Muscle layer of colon (tissue), 2 donors: ENCODE data around the gene RASL11B.

Experiments used
- H3K27ac ChIP-seq: one replicate; pipeline ENCODE4 v1.7.0; 2013; ENCODE audit warnings: low read depth, mild to moderate bottlenecking, low read length, moderate library complexity
- H3K27me3 ChIP-seq, 2 donors: one replicate each; pipeline ENCODE4 v1.7.0; 2013; ENCODE audit warnings: low read length in 2 of 2, mild to moderate bottlenecking in 2 of 2; ENCODE audit not compliant: insufficient read depth in 2 of 2, control insufficient read depth in 1 of 2
- H3K36me3 ChIP-seq: one replicate; pipeline ENCODE4 v1.7.0; 2013; ENCODE audit warnings: mild to moderate bottlenecking, low read length; ENCODE audit not compliant: insufficient read depth
- H3K4me1 ChIP-seq: one replicate; pipeline ENCODE4 v1.7.0; 2013; ENCODE audit warnings: mild to moderate bottlenecking, low read length; ENCODE audit not compliant: insufficient read depth
- H3K4me3 ChIP-seq, 2 donors: one replicate each; pipeline ENCODE4 v1.7.0; 2013; ENCODE audit warnings: low read length in 2 of 2, low read depth in 1 of 2, mild to moderate bottlenecking in 1 of 2, moderate library complexity in 1 of 2
- H3K9ac ChIP-seq: one replicate; pipeline ENCODE4 v1.7.0; 2013; ENCODE audit warnings: low read length
- H3K9me3 ChIP-seq: one replicate; pipeline ENCODE4 v1.7.0; 2013; ENCODE audit warnings: mild to moderate bottlenecking, low read length
- donor health status: abdominal sarcoma.
- donor health status: Adenocarcinoma of cecum.

RASL11B gene

DNA sequence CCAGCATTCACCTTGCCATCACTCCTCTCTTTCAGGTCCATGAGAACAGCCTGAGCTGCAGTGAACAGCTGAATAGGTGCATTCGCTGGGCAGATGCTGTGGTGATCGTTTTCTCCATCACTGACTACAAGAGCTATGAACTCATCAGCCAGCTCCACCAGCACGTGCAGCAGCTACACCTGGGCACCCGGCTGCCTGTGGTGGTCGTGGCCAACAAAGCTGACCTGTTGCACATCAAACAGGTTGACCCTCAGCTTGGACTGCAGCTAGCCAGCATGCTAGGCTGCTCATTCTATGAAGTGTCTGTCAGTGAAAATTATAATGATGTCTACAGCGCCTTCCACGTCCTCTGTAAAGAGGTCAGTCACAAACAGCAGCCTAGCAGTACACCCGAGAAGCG lies 3.2 kb downstream of the RASL11B start:
- H3K27ac ChIP-seq, result no peak overlapping the region
- H3K36me3 ChIP-seq, result no peaks in the 10 kb centered on the region
- no peaks in the 10 kb centered on the region for H3K9me3 ChIP-seq
- H3K9ac ChIP-seq, result no peak overlapping the region
- H3K4me3 ChIP-seq, result no peak overlapping the region
- peaks cover 5 to 7% of the 10 kb centered on the region in 2 donors for H3K27me3 ChIP-seq
- H3K4me1 ChIP-seq, result peaks cover 18% of the 10 kb centered on the region

DNA sequence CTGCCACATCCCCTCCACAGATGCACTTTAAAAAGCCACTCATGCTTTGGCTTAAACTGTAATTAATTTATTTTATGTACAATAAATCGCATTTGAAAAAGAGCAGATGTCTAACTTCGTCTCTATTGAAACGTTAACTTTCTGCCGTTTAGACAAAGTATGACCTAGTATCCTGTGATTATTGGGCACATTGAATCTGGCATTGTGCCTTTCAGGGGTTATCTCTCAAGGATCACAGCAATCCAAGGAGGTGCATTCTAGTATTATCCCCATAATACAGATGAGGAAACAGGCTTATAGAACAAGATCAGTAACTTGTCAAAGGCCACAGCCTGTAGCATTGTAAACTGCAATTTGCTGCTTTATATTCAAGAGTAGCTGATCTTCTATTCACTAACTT lies 4.6 kb downstream of the RASL11B start:
- no peak overlapping the region for H3K9ac ChIP-seq
- H3K9me3 ChIP-seq, result no peaks in the 10 kb centered on the region
- H3K4me1 ChIP-seq, result peaks cover 17% of the 10 kb centered on the region
- H3K36me3 ChIP-seq, result no peaks in the 10 kb centered on the region
- H3K4me3 ChIP-seq, result no peak overlapping the region
- H3K27me3 ChIP-seq, result peaks cover 5 to 7% of the 10 kb centered on the region in 2 donors
- H3K27ac ChIP-seq, result no peak overlapping the region

DNA sequence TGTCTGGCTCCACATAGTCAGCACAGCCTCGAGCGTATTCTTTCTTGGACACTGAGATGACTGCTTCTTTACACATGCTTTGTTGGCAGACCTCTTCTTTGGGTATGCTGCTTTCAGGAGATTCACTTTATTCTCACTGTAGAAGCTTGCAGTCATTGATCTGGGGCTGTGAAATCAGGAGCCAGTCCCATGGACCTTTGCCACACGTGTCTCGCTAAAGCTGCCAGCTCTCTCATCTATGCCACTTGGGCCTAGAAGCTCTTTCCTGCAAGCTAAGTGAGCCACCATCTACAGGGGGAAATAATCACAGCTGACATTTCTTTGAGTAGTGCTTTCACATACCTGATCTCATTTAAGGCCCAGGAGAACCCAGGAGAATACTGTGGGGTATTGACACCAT lies 5.0 kb downstream of the RASL11B start:
- no peaks in the 10 kb centered on the region for H3K36me3 ChIP-seq
- peaks cover 17% of the 10 kb centered on the region for H3K4me1 ChIP-seq
- no peaks in the 10 kb centered on the region for H3K9me3 ChIP-seq
- no peak overlapping the region for H3K9ac ChIP-seq
- peaks cover 5 to 7% of the 10 kb centered on the region in 2 donors for H3K27me3 ChIP-seq
- no peak overlapping the region for H3K27ac ChIP-seq
- no peak overlapping the region for H3K4me3 ChIP-seq

DNA sequence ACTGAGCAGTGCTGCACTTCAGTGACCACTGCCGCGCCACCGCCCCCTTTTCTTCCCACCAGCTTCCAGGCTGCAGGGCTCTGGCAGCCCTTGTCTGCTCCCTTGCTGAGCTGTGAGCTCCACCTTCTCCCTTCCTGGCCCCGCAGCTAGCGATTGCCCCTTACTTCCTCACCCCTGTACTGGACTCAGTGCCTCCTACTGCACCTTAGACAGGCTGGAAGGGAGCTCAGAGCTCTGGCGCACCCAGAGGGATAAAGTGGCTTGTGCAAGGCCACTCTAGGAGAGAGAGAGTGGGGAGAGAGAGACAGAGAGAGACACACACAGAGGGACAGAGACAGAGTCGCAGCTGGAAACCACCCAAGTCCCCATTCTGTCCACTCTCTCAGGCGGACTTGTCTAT lies 6.0 kb downstream of the RASL11B start:
- Histone ChIP-seq H3K4me1 (peaks cover 17% of the 10 kb centered on the region), H3K27ac (no peak overlapping the region)

DNA sequence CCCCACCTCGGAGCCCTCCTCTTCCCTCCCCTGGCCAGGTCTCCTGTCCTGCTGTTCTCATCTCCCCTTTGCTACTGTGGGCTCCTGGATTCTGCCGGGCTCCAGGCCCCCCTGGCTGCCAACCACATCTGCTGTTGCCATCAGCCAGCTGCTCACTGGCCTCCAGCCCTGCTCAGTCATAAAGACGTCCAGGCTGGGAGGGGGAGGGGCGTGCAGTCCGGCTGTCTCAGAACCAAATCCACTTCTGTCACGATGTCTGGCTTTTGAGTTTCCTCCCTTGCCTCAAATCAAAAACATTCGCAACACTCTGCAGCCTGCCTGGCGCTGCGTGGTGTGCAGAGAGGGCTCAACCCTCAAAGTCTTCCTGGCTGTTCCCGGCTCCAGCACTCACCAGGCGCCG lies 7.1 kb downstream of the RASL11B start:
- Histone ChIP-seq H3K9ac (no peak overlapping the region), H3K4me3 (no peak overlapping the region), H3K27me3 (no peaks in the 10 kb centered on the region), H3K36me3 (no peaks in the 10 kb centered on the region), H3K27ac (no peak overlapping the region), H3K9me3 (no peaks in the 10 kb centered on the region), H3K4me1 (peaks cover 17% of the 10 kb centered on the region)

More for the DNA sequence above, 6.0 kb downstream of the RASL11B start:
- Histone ChIP-seq H3K4me3 (no peak overlapping the region), H3K27me3 (no peaks in the 10 kb centered on the region), H3K36me3 (no peaks in the 10 kb centered on the region), H3K9ac (no peak overlapping the region), H3K9me3 (no peaks in the 10 kb centered on the region)

DNA sequence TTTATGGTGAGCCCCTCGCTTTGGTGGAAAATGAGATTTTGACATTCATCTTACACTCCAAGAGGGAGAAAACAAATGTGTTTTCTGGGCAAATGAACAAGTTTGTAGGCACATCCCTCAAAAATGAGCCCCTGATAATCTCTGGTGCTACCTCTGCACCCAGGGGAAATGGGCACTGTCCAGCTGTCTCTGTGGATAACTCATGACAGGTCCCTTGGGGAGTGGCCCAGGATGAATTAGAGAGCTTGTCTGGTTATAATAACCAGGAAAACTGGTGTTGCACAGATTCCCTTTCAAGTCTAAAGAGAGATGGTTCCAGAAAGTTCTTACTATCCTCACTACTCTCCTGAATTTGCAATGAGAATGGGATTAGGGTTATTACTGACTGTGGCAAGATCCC lies 7.5 kb downstream of the RASL11B start:
- Histone ChIP-seq H3K27ac (no peak overlapping the region), H3K27me3 (no peaks in the 10 kb centered on the region), H3K4me3 (no peak overlapping the region), H3K4me1 (peaks cover 17% of the 10 kb centered on the region), H3K36me3 (no peaks in the 10 kb centered on the region), H3K9ac (no peak overlapping the region), H3K9me3 (no peaks in the 10 kb centered on the region)

DNA sequence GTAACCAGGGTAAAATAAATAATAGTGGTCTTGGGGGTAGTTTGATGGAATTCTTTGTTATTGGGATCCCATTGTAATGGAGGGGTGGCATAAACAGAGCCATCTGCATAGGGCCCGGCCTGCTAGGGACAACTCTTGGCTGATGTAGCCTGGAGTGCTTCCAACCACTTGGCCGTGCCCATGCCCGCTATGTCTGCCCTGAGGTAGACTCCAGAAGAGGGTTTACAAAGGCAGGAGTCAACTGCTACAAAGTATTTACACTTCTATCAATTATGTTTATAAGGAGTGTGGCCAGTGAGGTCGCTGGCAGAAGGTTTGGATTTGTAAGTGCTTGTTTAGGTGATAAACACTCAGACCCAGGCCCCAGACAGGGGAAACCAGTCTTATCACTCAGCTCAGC lies 8.1 kb downstream of the RASL11B start:
- no peaks in the 10 kb centered on the region for H3K27me3 ChIP-seq
- peaks cover 17% of the 10 kb centered on the region for H3K4me1 ChIP-seq
- H3K9ac ChIP-seq, result no peak overlapping the region
- H3K9me3 ChIP-seq, result no peaks in the 10 kb centered on the region
- no peak overlapping the region for H3K4me3 ChIP-seq
- no peaks in the 10 kb centered on the region for H3K36me3 ChIP-seq
- H3K27ac ChIP-seq, result no peak overlapping the region

DNA sequence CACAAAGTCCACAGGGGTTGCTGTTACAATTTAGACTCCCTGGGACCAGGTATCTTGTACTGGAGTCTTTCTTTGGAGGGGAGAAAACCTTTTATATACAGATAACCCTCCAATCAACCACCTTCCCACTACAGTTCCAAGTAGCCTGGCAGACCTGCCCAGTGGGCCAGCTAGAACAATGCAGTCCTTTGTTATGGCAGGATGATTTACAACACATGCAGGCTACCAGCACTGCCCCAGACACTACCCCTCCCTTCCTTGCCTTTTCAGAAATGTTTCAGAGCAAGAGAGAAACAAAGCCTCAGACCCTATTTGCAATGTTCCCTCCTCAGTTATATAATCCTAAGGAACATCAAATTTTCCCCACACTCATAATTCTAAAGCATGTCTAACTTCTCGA lies 11.1 kb downstream of the RASL11B start:
- Histone ChIP-seq H3K4me1 (peaks cover 17% of the 10 kb centered on the region), H3K4me3 (no peak overlapping the region), H3K36me3 (no peaks in the 10 kb centered on the region), H3K27me3 (no peaks in the 10 kb centered on the region), H3K9ac (no peak overlapping the region), H3K27ac (no peak overlapping the region), H3K9me3 (no peaks in the 10 kb centered on the region)

DNA sequence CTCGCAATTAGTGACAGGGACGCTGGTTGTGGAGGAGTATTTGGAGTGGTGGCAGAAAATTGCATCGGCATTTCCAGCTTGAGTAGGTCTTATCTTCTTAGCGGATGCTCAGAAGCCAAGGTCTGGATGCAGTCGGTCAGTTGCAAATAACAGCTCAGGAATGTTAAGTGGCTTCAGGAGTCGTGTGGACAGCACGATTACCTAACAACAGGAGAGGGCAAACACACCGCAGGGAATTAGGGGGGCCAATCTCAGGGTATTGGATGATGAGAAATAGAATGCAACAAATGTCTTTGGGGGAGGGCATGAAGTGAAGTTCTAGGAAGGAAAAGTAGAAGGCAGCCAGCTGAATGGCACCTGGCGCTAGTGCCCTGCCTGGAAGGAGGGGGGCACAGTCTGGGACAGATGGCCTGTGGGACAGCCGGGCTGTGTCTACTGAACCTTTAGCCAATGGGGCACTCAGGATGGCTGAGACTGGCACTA lies 11.8 kb downstream of the RASL11B start:
- H3K36me3 ChIP-seq, result no peaks in the 10 kb centered on the region
- H3K4me1 ChIP-seq, result peaks cover 16% of the 10 kb centered on the region
- no peaks in the 10 kb centered on the region for H3K9me3 ChIP-seq
- no peak overlapping the region for H3K9ac ChIP-seq
- H3K4me3 ChIP-seq, result no peak overlapping the region
- no peak overlapping the region for H3K27ac ChIP-seq
- no peaks in the 10 kb centered on the region for H3K27me3 ChIP-seq

DNA sequence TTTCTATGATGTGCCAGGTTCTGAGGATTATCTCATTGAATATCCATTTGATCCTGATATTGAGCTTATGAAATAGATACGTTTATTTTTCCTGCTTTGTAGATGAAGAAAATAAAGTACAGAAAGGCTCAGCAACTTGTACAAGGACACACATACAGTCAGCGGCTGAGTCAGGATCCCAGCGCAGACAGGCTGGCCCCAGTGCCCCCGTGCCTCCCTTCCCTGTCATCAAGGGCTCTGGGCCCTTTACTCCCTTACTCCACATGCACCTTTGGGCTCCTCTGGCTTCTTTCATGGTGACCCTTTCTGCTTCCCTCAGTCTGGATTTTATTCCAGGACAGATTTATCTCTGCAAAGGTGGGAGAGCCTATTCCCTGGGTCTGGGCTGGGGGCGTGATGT lies 12.8 kb downstream of the RASL11B start:
- H3K9ac ChIP-seq, result no peak overlapping the region
- no peaks in the 10 kb centered on the region for H3K9me3 ChIP-seq
- peaks cover 7% of the 10 kb centered on the region for H3K4me1 ChIP-seq
- H3K4me3 ChIP-seq, result no peak overlapping the region
- H3K27me3 ChIP-seq, result no peaks in the 10 kb centered on the region
- no peak overlapping the region for H3K27ac ChIP-seq
- H3K36me3 ChIP-seq, result no peaks in the 10 kb centered on the region

DNA sequence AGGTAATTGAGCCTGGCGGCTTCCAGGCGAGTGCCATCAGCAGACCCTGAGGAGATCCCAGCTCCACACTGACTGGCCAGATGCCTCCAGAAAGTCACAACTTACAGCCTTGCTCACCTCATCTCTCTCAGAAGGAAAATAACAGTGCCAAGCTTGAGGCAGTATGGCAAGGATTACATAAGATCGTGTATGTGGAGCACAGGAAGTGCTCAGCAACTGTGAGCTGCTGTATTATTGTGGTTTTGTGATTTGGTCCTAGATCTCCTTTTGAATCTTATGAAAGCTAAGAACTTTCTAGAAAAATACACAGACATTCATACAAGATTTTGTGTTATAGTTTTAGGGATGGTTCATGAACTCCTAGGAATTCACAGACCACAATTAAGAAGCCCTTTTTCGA lies 14.0 kb downstream of the RASL11B start:
- Histone ChIP-seq H3K27ac (no peak overlapping the region), H3K4me1 (no peaks in the 10 kb centered on the region), H3K9ac (no peak overlapping the region), H3K27me3 (no peaks in the 10 kb centered on the region), H3K4me3 (no peak overlapping the region), H3K36me3 (no peaks in the 10 kb centered on the region), H3K9me3 (no peaks in the 10 kb centered on the region)

DNA sequence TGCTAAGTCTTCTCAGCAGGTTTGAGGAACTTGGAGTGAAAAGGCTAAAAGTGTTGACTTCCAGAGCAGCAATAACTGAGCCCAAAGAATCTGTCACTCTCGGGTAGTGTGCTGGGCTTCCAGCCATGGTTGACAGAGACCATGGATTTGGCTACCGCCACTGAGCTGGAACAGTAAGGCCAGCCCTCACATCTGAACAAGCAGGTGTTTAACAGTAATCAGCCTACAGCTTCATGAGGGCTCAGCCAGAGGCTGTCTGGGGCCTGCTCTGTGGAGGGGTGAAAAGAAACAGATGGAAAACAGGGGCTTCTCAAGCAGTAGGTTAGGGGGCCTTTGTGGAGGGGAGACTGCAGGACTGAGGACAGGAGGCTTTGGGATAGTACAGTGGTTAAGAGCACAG lies 14.9 kb downstream of the RASL11B start:
- H3K27ac ChIP-seq, result no peak overlapping the region
- H3K36me3 ChIP-seq, result no peaks in the 10 kb centered on the region
- H3K9ac ChIP-seq, result no peak overlapping the region

More for the DNA sequence above, 14.9 kb downstream of the RASL11B start:
- no peak overlapping the region for H3K4me3 ChIP-seq
- no peaks in the 10 kb centered on the region for H3K9me3 ChIP-seq
- no peaks in the 10 kb centered on the region for H3K4me1 ChIP-seq
- no peaks in the 10 kb centered on the region for H3K27me3 ChIP-seq
